HCT116 (cell line): ENCODE measurements around the gene SLF1. TPM values are rescaled to one million over a fixed set of nuclear protein-coding genes. Genes with fewer than 3 reads are reported as not detected.

Experiments
- ATAC-seq: fragments of 200-7000 bp; cut with Tn5 transposase; 2 replicates; pipeline ENCODE4 v1.9.1; 2020; ENCODE audit warnings: mild to moderate bottlenecking, moderate library complexity
- BruUV-seq: library from RNA; stranded (reverse); fragments of 400-500 nt; replicated peaks from 2 replicates; lab custom pipeline; 2021; lab: Mats Ljungman, UMichigan
- CTCF ChIA-PET: fragments of 300-600 bp; sonication (Branson Sonifier 250); formaldehyde crosslinking; loops from one replicate; lab custom pipeline; 2021; ENCODE audit warnings: antibody characterized with exemption; lab: Charles Lee
- POLR2A ChIA-PET: fragments of 300-600, 350-600 bp; sonication (Branson Sonifier 250); formaldehyde crosslinking; loops from one replicate; lab custom pipeline; 2021; ENCODE audit warnings: antibody characterized with exemption; lab: Charles Lee
- RAD21 ChIA-PET, 2 experiments: fragments of 300-600 bp; sonication (Branson Sonifier 250); formaldehyde crosslinking; loops; one replicate each; lab custom pipeline; 2023; ENCODE audit warnings: low total read pairs in 2 of 2; ENCODE audit not compliant: uncharacterized antibody in 2 of 2, unreplicated experiment in 2 of 2, low non-redundant PET in 1 of 2; lab: Charles Lee
- DNase-seq: peaks from one replicate; pipeline ENCODE4 v3.0.0-alpha.2; 2010; ENCODE audit warnings: low read depth, low spot score
- H2AFZ ChIP-seq: fragments of 200-600 bp; shearing (Covaris generic), sonication (generic); 2 replicates; pipeline ENCODE4 v1.6.1; 2017; ENCODE audit warnings: low read depth, mixed run types, mixed read lengths, antibody characterized with exemption, low read length; ENCODE audit not compliant: poor library complexity, severe bottlenecking
- H3K27ac ChIP-seq: 2 replicates; pipeline ENCODE4 v1.5.1; 2012; ENCODE audit warnings: low read depth, low read length
- H3K27me3 ChIP-seq: fragments of 200-600 bp; sonication (generic); 2 replicates; pipeline ENCODE4 v1.6.1; 2016; ENCODE audit warnings: mixed run types, low read length, mixed read lengths; ENCODE audit not compliant: insufficient read depth
- H3K36me3 ChIP-seq, 2 experiments: fragments of 200-500 bp in 1 of 2; fragments of 200-600 bp in 1 of 2; sonication (Bioruptor generic) in 1 of 2; sonication (generic) in 1 of 2; 2 replicates each; pipeline versions ENCODE4 v1.5.1 to v1.6.1; 2014 to 2016; ENCODE audit warnings: low read length in 2 of 2, inconsistent platforms in 1 of 2, mixed read lengths in 1 of 2, mixed run types in 1 of 2; ENCODE audit not compliant: insufficient read depth in 2 of 2, control insufficient read depth in 1 of 2
- H3K4me1 ChIP-seq, 2 experiments: fragments of 200-600 bp in 1 of 2; sonication (generic) in 1 of 2; 2 replicates each; pipeline versions ENCODE4 v1.5.1 to v1.6.1; 2012 to 2017; ENCODE audit warnings: low read length in 2 of 2, inconsistent platforms in 1 of 2, mild to moderate bottlenecking in 1 of 2, mixed read lengths in 1 of 2, mixed run types in 1 of 2, moderate library complexity in 1 of 2; ENCODE audit not compliant: insufficient read depth in 2 of 2, control insufficient read depth in 1 of 2
- H3K4me2 ChIP-seq: fragments of 200-600 bp; sonication (generic); 2 replicates; pipeline ENCODE4 v1.6.1; 2017; ENCODE audit warnings: mixed run types, low read length, mixed read lengths
- H3K4me3 ChIP-seq, 2 experiments: fragments of 200-600 bp in 1 of 2; sonication (generic) in 1 of 2; replicated peaks in 1 of 2; 2 replicates each; pipeline ENCODE4 v1.5.1; 2011 to 2016; ENCODE audit warnings: low read length in 2 of 2, control low read depth in 1 of 2, low read depth in 1 of 2, mild to moderate bottlenecking in 1 of 2, mixed read lengths in 1 of 2, mixed run types in 1 of 2
- H3K79me2 ChIP-seq: fragments of 200-600 bp; sonication (generic); 2 replicates; pipeline ENCODE4 v1.6.1; 2017; ENCODE audit warnings: mild to moderate bottlenecking, mixed run types, low read length, moderate library complexity, mixed read lengths; ENCODE audit not compliant: insufficient read depth
- H3K9ac ChIP-seq: fragments of 200-600 bp; sonication (generic); 2 replicates; pipeline ENCODE4 v1.6.1; 2016; ENCODE audit warnings: low read length, mixed read lengths
- H3K9me2 ChIP-seq: fragments of 200-600 bp; sonication (generic), shearing (Covaris generic); 2 replicates; pipeline ENCODE4 v1.6.1; 2017; ENCODE audit warnings: mixed run types, mild to moderate bottlenecking, moderate library complexity; ENCODE audit not compliant: insufficient read depth
- H3K9me3 ChIP-seq, 2 experiments: fragments of 200-500 bp in 1 of 2; fragments of 200-600 bp in 1 of 2; sonication (Bioruptor generic) in 1 of 2; sonication (generic) in 1 of 2; 2 replicates each; pipeline ENCODE4 v1.6.1; 2014 to 2017; ENCODE audit warnings: low read length in 2 of 2, mixed read lengths in 2 of 2, inconsistent platforms in 1 of 2, low read depth in 1 of 2, mild to moderate bottlenecking in 1 of 2, mixed run types in 1 of 2, moderate library complexity in 1 of 2; ENCODE audit not compliant: control insufficient read depth in 1 of 2, insufficient read depth in 1 of 2
- H4K20me1 ChIP-seq: fragments of 200-600 bp; sonication (generic), shearing (Covaris generic); 2 replicates; pipeline ENCODE4 v1.6.1; 2017; ENCODE audit warnings: mixed run types, mild to moderate bottlenecking, moderate library complexity; ENCODE audit not compliant: insufficient read depth
- CTCF ChIP-seq, 3 experiments: fragments of 200-600 bp in 1 of 3; sonication (generic) in 1 of 3; IDR thresholded peaks in 2 of 3; conservative IDR thresholded peaks in 1 of 3; 2 replicates each; pipeline ENCODE4 v1.5.1; 2012 to 2017; ENCODE audit warnings: low read depth in 2 of 3, low read length in 2 of 3, antibody characterized with exemption in 1 of 3, borderline replicate concordance in 1 of 3, control low read depth in 1 of 3, mild to moderate bottlenecking in 1 of 3, mixed read lengths in 1 of 3, mixed run types in 1 of 3, moderate library complexity in 1 of 3; ENCODE audit not compliant: insufficient read depth in 1 of 3
- EZH2 ChIP-seq: fragments of 200-600 bp; sonication (generic); IDR thresholded peaks from 2 replicates; pipeline ENCODE4 v1.6.1; 2017; ENCODE audit warnings: antibody characterized with exemption, mixed run types
- EZH2phosphoT487 ChIP-seq: fragments of 200-600 bp; IDR thresholded peaks from 2 replicates; pipeline ENCODE4 v1.6.1; 2018; ENCODE audit warnings: antibody characterized with exemption, borderline replicate concordance
- FOSL1 ChIP-seq: IDR thresholded peaks from 2 replicates; pipeline ENCODE4 v1.6.1; 2012; ENCODE audit warnings: low read depth
- JUND ChIP-seq: IDR thresholded peaks from 2 replicates; pipeline ENCODE4 v1.6.1; 2012
- POLR2A ChIP-seq: IDR thresholded peaks from 2 replicates; pipeline ENCODE4 v1.7.0; 2011; ENCODE audit warnings: borderline replicate concordance; ENCODE audit not compliant: insufficient read depth, insufficient read length; ENCODE audit errors: extremely low read depth
- POLR2AphosphoS5 ChIP-seq: IDR thresholded peaks from 2 replicates; pipeline ENCODE4 v1.6.1; 2011; ENCODE audit warnings: mild to moderate bottlenecking, low read depth, low read length, moderate library complexity
- RAD21 ChIP-seq: IDR thresholded peaks from 2 replicates; pipeline ENCODE4 v1.6.1; 2012; ENCODE audit warnings: low read depth, mild to moderate bottlenecking
- SIN3A ChIP-seq: IDR thresholded peaks from 2 replicates; pipeline ENCODE4 v1.6.1; 2012; ENCODE audit warnings: low read depth
- SRF ChIP-seq: IDR thresholded peaks from 2 replicates; pipeline ENCODE4 v1.6.1; 2012; ENCODE audit warnings: low read depth
- YY1 ChIP-seq: IDR thresholded peaks from 2 replicates; pipeline ENCODE4 v1.6.1; 2011; ENCODE audit warnings: low read length, low read depth, moderate library complexity, mild to moderate bottlenecking; ENCODE audit not compliant: insufficient replicate concordance; ENCODE audit errors: extremely low read depth
- intact Hi-C: fragments of 100-400 bp; cut with micrococcal nuclease; formaldehyde crosslinking; loops from 2 replicates; pipeline ENCODE4 v1.10.0; 2022
- total RNA-seq: library from RNA; stranded (reverse); gene quantifications from one replicate; pipeline ENCODE4 v1.2.1, GENCODE V29; 2021; ENCODE audit not compliant: unreplicated experiment

SLF1 gene
- total RNA-seq, 1 experiment from 2014 or later: 10.4 TPM

GRCh38 chr5:94613583-94613982 is 4.9 kb upstream of the SLF1 start:
- ChIA-PET RAD21 (interaction anchor here (0.9 to 1.3 kb wide), 2 partner anchors 124 to 237 kb away, joined by 3 to 4 read pairs; no protein-coding TSS in a partner anchor), POLR2A (no interaction called here), CTCF (interaction anchor here (0.6 to 1.2 kb wide), 4 partner anchors 9 to 280 kb away, joined by 3 to 5 read pairs (median 4); no protein-coding TSS in a partner anchor)
- Histone ChIP-seq H3K27ac (no peak overlapping the region), H3K79me2 (peaks cover 15% of the 10 kb centered on the region; the same call in 1 of the 2 replicates), H3K4me3 (no peak overlapping the region), H3K27me3 (no peaks in the 10 kb centered on the region), H3K9me3 (no peaks in the 10 kb centered on the region), H4K20me1 (no peaks in the 10 kb centered on the region), H3K9me2 (no peaks in the 10 kb centered on the region), H3K9ac (no peak overlapping the region), H2AFZ (no peak overlapping the region), H3K4me1 (peaks cover 5 to 7% of the 10 kb centered on the region in 2 experiments), H3K4me2 (no peak overlapping the region), H3K36me3 (no peaks in the 10 kb centered on the region)
- intact Hi-C loops: loop anchor here (5.0 kb wide), 2 partner anchors 124 to 239 kb away; no protein-coding TSS in a partner anchor
- TF ChIP-seq RAD21 (peak; percentile 44), FOSL1 (no peak), CTCF (IDR thresholded peaks at IDR 0.05 in 2 of 3, conservative IDR thresholded peaks at IDR 0.05 in 1 of 3; ENCODE audit: borderline replicate concordance in 1 of 3, insufficient read depth in 1 of 3, low read depth in 2 of 3, low read length in 2 of 3) (peak; percentile 31 to 51 (median 42); a peak in 5 of 6 replicates)
- peak; percentile 33 for DNase-seq
- peak; percentile 43 for ATAC-seq
- no TSS peak for BruUV-seq

- Histone ChIP-seq H3K4me2 (no peak overlapping the region), H3K79me2 (peaks cover 20% of the 10 kb centered on the region), H3K9ac (no peak overlapping the region), H3K27ac (no peak overlapping the region), H3K27me3 (no peaks in the 10 kb centered on the region), H3K36me3 (no peaks in the 10 kb centered on the region), H3K4me1 (peaks cover 5 to 9% of the 10 kb centered on the region in 2 experiments), H4K20me1 (peaks cover 1% of the 10 kb centered on the region; the same call in 1 of the 2 replicates), H3K9me3 (no peaks in the 10 kb centered on the region), H3K9me2 (no peaks in the 10 kb centered on the region), H3K4me3 (no peak overlapping the region), H2AFZ (no peak overlapping the region)
- ATAC-seq (no peak), DNase-seq (no peak)
- ChIA-PET RAD21 (interaction anchor here (0.9 to 1.3 kb wide), 2 partner anchors 124 to 236 kb away, joined by 3 to 4 read pairs; no protein-coding TSS in a partner anchor), CTCF (interaction anchor here (0.9 to 1.2 kb wide), 3 partner anchors 9 to 279 kb away, joined by 3 to 5 read pairs (median 4); no protein-coding TSS in a partner anchor), POLR2A (no interaction called here)
- intact Hi-C loops: loop anchor here (5.0 kb wide), 2 partner anchors 123 to 238 kb away; no protein-coding TSS in a partner anchor
- no TSS peak for BruUV-seq
- TF ChIP-seq JUND (no peak), SIN3A (no peak), RAD21 (no peak), POLR2AphosphoS5 (no peak), POLR2A (no peak), CTCF (IDR thresholded peaks at IDR 0.05 in 2 of 3, conservative IDR thresholded peaks at IDR 0.05 in 1 of 3; ENCODE audit: borderline replicate concordance in 1 of 3, insufficient read depth in 1 of 3, low read depth in 2 of 3, low read length in 2 of 3) (no peak), EZH2 (no peak), YY1 (no peak), SRF (no peak), EZH2phosphoT487 (no peak)
Observed at GRCh38 chr5:94614156-94614805, 4.2 kb upstream of the SLF1 start.
